Neural crest cell (in vitro differentiated cells): Measurements from ENCODE around the gene PRCC. TPM values are rescaled to one million over a fixed set of nuclear protein-coding genes. Genes with fewer than 3 reads are reported as not detected.

Source experiments
- DNase-seq: peaks from one replicate; pipeline ENCODE4 v3.0.0; 2021; ENCODE audit warnings: low read depth, mixed read lengths, low spot score
- H3K27ac Mint-ChIP-seq: one replicate; pipeline ENCODE4 v1.8.0; 2021; ENCODE audit warnings: mild to moderate bottlenecking, mixed read lengths; ENCODE audit not compliant: unreplicated experiment
- H3K27me3 Mint-ChIP-seq: 2 replicates; pipeline ENCODE4 v1.8.0; 2021; ENCODE audit warnings: low read depth, mild to moderate bottlenecking, mixed read lengths
- H3K36me3 Mint-ChIP-seq: 2 replicates; pipeline ENCODE4 v1.8.0; 2021; ENCODE audit warnings: low read depth, mild to moderate bottlenecking, mixed read lengths
- H3K4me1 Mint-ChIP-seq: 2 replicates; pipeline ENCODE4 v1.8.0; 2021; ENCODE audit warnings: mixed read lengths
- H3K4me3 Mint-ChIP-seq: one replicate; pipeline ENCODE4 v1.8.0; 2021; ENCODE audit warnings: mild to moderate bottlenecking, mixed read lengths
- H3K9me3 Mint-ChIP-seq: 2 replicates; pipeline ENCODE4 v1.8.0; 2021; ENCODE audit warnings: mixed read lengths
- CTCF ChIP-seq: fragments of 200-600 bp; sonication (generic); conservative IDR thresholded peaks from 2 replicates; pipeline ENCODE4 v1.5.0; 2021; ENCODE audit warnings: antibody characterized with exemption, mild to moderate bottlenecking
- total RNA-seq: library from RNA; stranded (reverse); gene quantifications from 2 replicates; pipeline ENCODE4 v1.2.1, GENCODE V29; 2021

PRCC gene
- total RNA-seq, 1 donor from 2014 or later, result 99.8 TPM

- H3K4me1 Mint-ChIP-seq, result peaks cover 4% of the 10 kb centered on the region
- H3K4me3 Mint-ChIP-seq, result peak overlapping the region; percentile 13
- no peak for TF ChIP-seq CTCF
- H3K36me3 Mint-ChIP-seq, result no peaks in the 10 kb centered on the region
- H3K9me3 Mint-ChIP-seq, result no peaks in the 10 kb centered on the region
- peaks cover 18% of the 10 kb centered on the region for H3K27me3 Mint-ChIP-seq
- H3K27ac Mint-ChIP-seq, result no peak overlapping the region
- no peak for DNase-seq
Observed at GRCh38 chr1:156808186-156809030, 41.1 kb downstream of the PRCC start.

GRCh38 chr1:156809281-156809680 is 41.9 kb downstream of the PRCC start:
- DNase-seq, result no peak
- Mint-ChIP-seq H3K4me3 (no peak overlapping the region), H3K36me3 (no peaks in the 10 kb centered on the region), H3K4me1 (peaks cover 7% of the 10 kb centered on the region), H3K9me3 (no peaks in the 10 kb centered on the region), H3K27me3 (peaks cover 22% of the 10 kb centered on the region), H3K27ac (no peak overlapping the region)
- no peak for TF ChIP-seq CTCF

- DNase-seq, result no peak
- Mint-ChIP-seq H3K27ac (peak overlapping the region; percentile 36), H3K4me1 (peaks cover 11% of the 10 kb centered on the region), H3K27me3 (peaks cover 27% of the 10 kb centered on the region), H3K36me3 (no peaks in the 10 kb centered on the region), H3K9me3 (no peaks in the 10 kb centered on the region), H3K4me3 (no peak overlapping the region)
- TF ChIP-seq CTCF, result no peak
Observed at GRCh38 chr1:156809711-156810366, 42.5 kb downstream of the PRCC start.

GRCh38 chr1:156811168-156811567 is 43.8 kb downstream of the PRCC start:
- H3K36me3 Mint-ChIP-seq, result no peaks in the 10 kb centered on the region
- H3K9me3 Mint-ChIP-seq, result no peaks in the 10 kb centered on the region
- H3K27me3 Mint-ChIP-seq, result peaks cover 33% of the 10 kb centered on the region
- TF ChIP-seq CTCF, result no peak
- H3K4me1 Mint-ChIP-seq, result peaks cover 17% of the 10 kb centered on the region
- DNase-seq, result no peak
- no peak overlapping the region for H3K27ac Mint-ChIP-seq
- no peak overlapping the region for H3K4me3 Mint-ChIP-seq

GRCh38 chr1:156812293-156812990 is 45.1 kb downstream of the PRCC start:
- peak overlapping the region; percentile 28 for H3K4me3 Mint-ChIP-seq

More at GRCh38 chr1:156812293-156812990, 45.1 kb downstream of the PRCC start:
- H3K9me3 Mint-ChIP-seq, result no peaks in the 10 kb centered on the region
- H3K27ac Mint-ChIP-seq, result no peak overlapping the region
- TF ChIP-seq CTCF, result no peak
- DNase-seq, result no peak
- no peaks in the 10 kb centered on the region for H3K36me3 Mint-ChIP-seq
- H3K27me3 Mint-ChIP-seq, result peaks cover 36% of the 10 kb centered on the region
- peaks cover 17% of the 10 kb centered on the region for H3K4me1 Mint-ChIP-seq
